GM23338 (cell line): ENCODE measurements around the gene WASL. TPM values are rescaled to one million over a fixed set of nuclear protein-coding genes. Genes with fewer than 3 reads are reported as not detected.

ENCODE experiments used
- ATAC-seq: fragments of 200-7000 bp; cut with Tn5 transposase; 3 replicates; pipeline ENCODE4 v1.9.1; 2020
- DNase-seq: peaks from one replicate; pipeline ENCODE4 v3.0.0-alpha.2; 2015; ENCODE audit warnings: low spot score
- H2AFZ ChIP-seq: fragments of 200-600 bp; sonication (generic); 2 replicates; pipeline ENCODE4 v1.8.0; 2016; ENCODE audit warnings: antibody characterized with exemption, mild to moderate bottlenecking, moderate library complexity
- H3F3A ChIP-seq: fragments of 200-600 bp; sonication (generic); replicated peaks from 2 replicates; pipeline ENCODE4 v1.8.0; 2017; ENCODE audit warnings: antibody characterized with exemption, mixed run types, low read depth
- H3K27ac ChIP-seq: fragments of 200-600 bp; sonication (generic); 2 replicates; pipeline ENCODE4 v1.6.1; 2016; ENCODE audit warnings: low read depth
- H3K27me3 ChIP-seq: fragments of 200-600 bp; sonication (generic); 2 replicates; pipeline ENCODE4 v1.8.0; 2016; ENCODE audit warnings: mild to moderate bottlenecking, mixed run types, moderate library complexity; ENCODE audit not compliant: insufficient read depth
- H3K36me3 ChIP-seq: fragments of 200-600 bp; sonication (generic); 2 replicates; pipeline ENCODE4 v1.8.0; 2016; ENCODE audit warnings: mild to moderate bottlenecking; ENCODE audit not compliant: insufficient read depth
- H3K4me1 ChIP-seq: fragments of 200-600 bp; sonication (generic); 2 replicates; pipeline ENCODE4 v1.8.0; 2016; ENCODE audit warnings: mild to moderate bottlenecking, moderate library complexity; ENCODE audit not compliant: insufficient read depth
- H3K4me2 ChIP-seq: fragments of 200-600 bp; sonication (generic); 2 replicates; pipeline ENCODE4 v1.7.1; 2017; ENCODE audit warnings: mixed run types
- H3K4me3 ChIP-seq: fragments of 200-600 bp; sonication (generic); 2 replicates; pipeline ENCODE4 v1.6.1; 2016; ENCODE audit warnings: mixed run types
- H3K79me2 ChIP-seq: fragments of 200-600 bp; sonication (generic); replicated peaks from 2 replicates; pipeline ENCODE4 v1.8.0; 2017; ENCODE audit warnings: mild to moderate bottlenecking; ENCODE audit not compliant: insufficient read depth
- H3K9me2 ChIP-seq: fragments of 200-600 bp; sonication (generic); 2 replicates; pipeline ENCODE4 v1.8.0; 2017; ENCODE audit not compliant: insufficient read depth
- H4K20me1 ChIP-seq: fragments of 200-600 bp; sonication (generic); replicated peaks from 2 replicates; pipeline ENCODE4 v1.8.0; 2017; ENCODE audit warnings: mild to moderate bottlenecking; ENCODE audit not compliant: insufficient read depth
- H3K27ac Mint-ChIP-seq: 2 replicates; pipeline ENCODE4 v1.8.0; 2020; ENCODE audit warnings: inconsistent platforms, mild to moderate bottlenecking, moderate library complexity, mixed read lengths
- H3K27me3 Mint-ChIP-seq: 3 replicates; pipeline ENCODE4 v1.8.0; 2022; ENCODE audit warnings: low read depth, mild to moderate bottlenecking, moderate library complexity, mixed read lengths, inconsistent platforms; ENCODE audit not compliant: insufficient read depth, poor library complexity
- H3K36me3 Mint-ChIP-seq: 3 replicates; pipeline ENCODE4 v1.8.0; 2021; ENCODE audit warnings: low read depth, mild to moderate bottlenecking, inconsistent platforms, moderate library complexity, mixed read lengths
- H3K4me1 Mint-ChIP-seq: 3 replicates; pipeline ENCODE4 v1.8.0; 2020; ENCODE audit warnings: mild to moderate bottlenecking, inconsistent platforms, mixed read lengths
- H3K4me3 Mint-ChIP-seq: 3 replicates; pipeline ENCODE4 v1.8.0; 2021; ENCODE audit warnings: moderate library complexity, mild to moderate bottlenecking, inconsistent platforms, mixed read lengths
- H3K9me3 Mint-ChIP-seq: 3 replicates; pipeline ENCODE4 v1.8.0; 2020; ENCODE audit warnings: moderate library complexity, mild to moderate bottlenecking, inconsistent platforms, mixed read lengths
- CREB1 ChIP-seq: fragments of 250-450 bp; sonication (Bioruptor Pico); IDR thresholded peaks from 2 replicates; pipeline ENCODE4 v1.5.0; 2020; ENCODE audit warnings: low read depth, mild to moderate bottlenecking, moderate library complexity
- CTCF ChIP-seq, 2 experiments: fragments of 200-600 bp in 1 of 2; sonication (generic) in 1 of 2; conservative IDR thresholded peaks; 2 replicates each; pipeline versions ENCODE4 v1.5.1 to v1.6.1; 2016 to 2017; ENCODE audit warnings: antibody characterized with exemption in 2 of 2, low read depth in 2 of 2, mild to moderate bottlenecking in 2 of 2, moderate library complexity in 1 of 2
- ETS1 ChIP-seq: IDR thresholded peaks from 2 replicates; pipeline ENCODE4 v1.6.1; 2016; ENCODE audit warnings: antibody characterized with exemption
- EZH2 ChIP-seq: fragments of 200-600 bp; sonication (generic); IDR thresholded peaks from one replicate; pipeline ENCODE4 v1.8.0; 2017; ENCODE audit warnings: antibody characterized with exemption, mild to moderate bottlenecking, low read depth; ENCODE audit not compliant: unreplicated experiment
- JUNB ChIP-seq: IDR thresholded peaks from one replicate; pipeline ENCODE4 v1.6.1; 2016; ENCODE audit warnings: antibody characterized with exemption; ENCODE audit not compliant: unreplicated experiment
- NANOG ChIP-seq: IDR thresholded peaks from 2 replicates; pipeline ENCODE4 v1.6.1; 2016; ENCODE audit warnings: antibody characterized with exemption, borderline replicate concordance
- STAT1 ChIP-seq: IDR thresholded peaks from one replicate; pipeline ENCODE4 v1.6.1; 2016; ENCODE audit warnings: antibody characterized with exemption; ENCODE audit not compliant: unreplicated experiment
- ZNF331 ChIP-seq: fragments of 250-450 bp; sonication (Bioruptor Pico); IDR thresholded peaks from 2 replicates; pipeline ENCODE4 v1.5.0; 2020; ENCODE audit warnings: low read depth, mild to moderate bottlenecking, moderate library complexity
- polyA plus RNA-seq: library from polyadenylated mRNA; unstranded; fragments of >200 nt; fragmentation: Nextera tagmentation; extraction: Ambion mirVana; gene quantifications from 2 replicates; pipeline ENCODE4 v1.2.1, GENCODE V29; 2016
- total RNA-seq: library from RNA; depleted of rRNA; stranded (reverse); fragments of >200 nt; shearing (Covaris generic); gene quantifications from 2 replicates; pipeline ENCODE4 v1.2.3, GENCODE V29; 2014

WASL gene
- total and polyA plus RNA-seq, 2 experiments from 2014 or later = 36.4 to 45.3 TPM

GRCh38 chr7:123641901-123642300 lies 106.9 kb downstream of the WASL start:
- H3K4me3 Mint-ChIP-seq = no peak overlapping the region
- H3K36me3 Mint-ChIP-seq = no peaks in the 10 kb centered on the region
- no peak overlapping the region for H3K4me2 ChIP-seq
- no peaks in the 10 kb centered on the region for H3K79me2 ChIP-seq
- no peaks in the 10 kb centered on the region for H3K9me3 Mint-ChIP-seq
- peaks cover 2% of the 10 kb centered on the region for H3K27me3 Mint-ChIP-seq
- no peak overlapping the region for H3K27ac Mint-ChIP-seq
- no peaks in the 10 kb centered on the region for H3F3A ChIP-seq
- no peaks in the 10 kb centered on the region for H4K20me1 ChIP-seq
- TF ChIP-seq STAT1 = no peak
- no peaks in the 10 kb centered on the region for H3K27me3 ChIP-seq
- no peak overlapping the region for H3K4me3 ChIP-seq
- H3K27ac ChIP-seq = no peak overlapping the region
- peaks cover 39% of the 10 kb centered on the region for H3K4me1 Mint-ChIP-seq
- H2AFZ ChIP-seq = no peak overlapping the region
- H3K9me2 ChIP-seq = no peaks in the 10 kb centered on the region
- no peak for ATAC-seq
- peaks cover 11% of the 10 kb centered on the region; the same call in 1 of the 2 replicates for H3K4me1 ChIP-seq
- no peaks in the 10 kb centered on the region for H3K36me3 ChIP-seq
- no peak for DNase-seq

GRCh38 chr7:123640583-123640982 lies 108.2 kb downstream of the WASL start:
- peaks cover 2% of the 10 kb centered on the region for H3K27me3 Mint-ChIP-seq
- Histone ChIP-seq H3K4me3 (no peak overlapping the region), H4K20me1 (no peaks in the 10 kb centered on the region), H3F3A (no peaks in the 10 kb centered on the region), H2AFZ (no peak overlapping the region), H3K9me2 (no peaks in the 10 kb centered on the region), H3K4me1 (peaks cover 6% of the 10 kb centered on the region; the same call in 1 of the 2 replicates), H3K4me2 (no peak overlapping the region), H3K27me3 (no peaks in the 10 kb centered on the region), H3K27ac (no peak overlapping the region), H3K79me2 (no peaks in the 10 kb centered on the region), H3K36me3 (no peaks in the 10 kb centered on the region)
- no peak overlapping the region for H3K27ac Mint-ChIP-seq
- no peak for DNase-seq
- H3K9me3 Mint-ChIP-seq = no peaks in the 10 kb centered on the region
- TF ChIP-seq CREB1 (CRISPR knock-in tag) = no peak
- TF ChIP-seq NANOG = no peak
- no peak for TF ChIP-seq STAT1
- no peak for TF ChIP-seq JUNB
- TF ChIP-seq ETS1 = no peak
- TF ChIP-seq CTCF (conservative IDR thresholded peaks at IDR 0.05; ENCODE audit: low read depth in 2 of 2) = no peak
- no peak for TF ChIP-seq EZH2
- no peak for TF ChIP-seq ZNF331 (CRISPR knock-in tag)
- H3K4me3 Mint-ChIP-seq = no peak overlapping the region
- no peak for ATAC-seq
- H3K36me3 Mint-ChIP-seq = no peaks in the 10 kb centered on the region
- H3K4me1 Mint-ChIP-seq = peaks cover 29% of the 10 kb centered on the region

- Histone ChIP-seq H3K36me3 (no peaks in the 10 kb centered on the region), H2AFZ (no peak overlapping the region), H3K4me3 (no peak overlapping the region), H3K79me2 (no peaks in the 10 kb centered on the region), H3K27ac (no peak overlapping the region), H3F3A (no peaks in the 10 kb centered on the region), H4K20me1 (no peaks in the 10 kb centered on the region), H3K4me1 (peaks cover 6% of the 10 kb centered on the region; the same call in 1 of the 2 replicates), H3K27me3 (no peaks in the 10 kb centered on the region), H3K4me2 (no peak overlapping the region), H3K9me2 (no peaks in the 10 kb centered on the region)
- Mint-ChIP-seq H3K9me3 (no peaks in the 10 kb centered on the region), H3K36me3 (no peaks in the 10 kb centered on the region), H3K4me1 (peaks cover 23% of the 10 kb centered on the region), H3K4me3 (no peak overlapping the region), H3K27me3 (peaks cover 2% of the 10 kb centered on the region), H3K27ac (no peak overlapping the region)
- DNase-seq (no peak), ATAC-seq (no peak)
- TF ChIP-seq ETS1 (no peak), CREB1 (CRISPR knock-in tag) (no peak)
Observed at GRCh38 chr7:123639631-123640030, 109.2 kb downstream of the WASL start.
